H9 (cell line): Measurements from ENCODE around the gene AMMECR1. TPM values are rescaled to one million over a fixed set of nuclear protein-coding genes. Genes with fewer than 3 reads are reported as not detected.

ENCODE experiments used
- DNase-seq: peaks from one replicate; pipeline ENCODE4 v3.0.0-alpha.2; 2017
- H2AFZ ChIP-seq: one replicate; pipeline ENCODE4 v1.6.1; 2013; ENCODE audit warnings: mild to moderate bottlenecking, low read length, control low read depth, moderate library complexity
- H2AK5ac ChIP-seq: 2 replicates; pipeline ENCODE4 v1.6.1; 2013; ENCODE audit warnings: low read length, control low read depth, mixed read lengths; ENCODE audit not compliant: insufficient read length
- H2BK120ac ChIP-seq: one replicate; pipeline ENCODE4 v1.6.1; 2013; ENCODE audit warnings: low read depth, mild to moderate bottlenecking, low read length, control low read depth, inconsistent platforms; ENCODE audit not compliant: poor library complexity, severe bottlenecking
- H2BK12ac ChIP-seq: 2 replicates; pipeline ENCODE4 v1.6.1; 2013; ENCODE audit warnings: low read length, control low read depth, mixed read lengths, low read depth; ENCODE audit not compliant: insufficient read length
- H2BK15ac ChIP-seq: 2 replicates; pipeline ENCODE4 v1.6.1; 2013; ENCODE audit warnings: low read depth, low read length, control low read depth
- H2BK20ac ChIP-seq: one replicate; pipeline ENCODE4 v1.6.1; 2013; ENCODE audit warnings: low read depth, mild to moderate bottlenecking, low read length, control low read depth, inconsistent platforms; ENCODE audit not compliant: poor library complexity, severe bottlenecking
- H2BK5ac ChIP-seq: 2 replicates; pipeline ENCODE4 v1.6.1; 2013; ENCODE audit warnings: low read length, control low read depth, mixed read lengths; ENCODE audit not compliant: insufficient read length
- H3K14ac ChIP-seq: 2 replicates; pipeline ENCODE4 v1.6.1; 2013; ENCODE audit warnings: low read length, control low read depth; ENCODE audit not compliant: insufficient read depth
- H3K18ac ChIP-seq: 2 replicates; pipeline ENCODE4 v1.6.1; 2013; ENCODE audit warnings: low read depth, mild to moderate bottlenecking, mixed read lengths, low read length, control low read depth; ENCODE audit not compliant: insufficient read length
- H3K23ac ChIP-seq: 2 replicates; pipeline ENCODE4 v1.6.1; 2013; ENCODE audit warnings: low read length, control low read depth, mixed read lengths, low read depth; ENCODE audit not compliant: insufficient read length
- H3K23me2 ChIP-seq: 2 replicates; pipeline ENCODE4 v1.6.1; 2013; ENCODE audit warnings: low read depth, mild to moderate bottlenecking, mixed read lengths, low read length, control low read depth; ENCODE audit not compliant: insufficient read length, poor library complexity, severe bottlenecking
- H3K27ac ChIP-seq: 2 replicates; pipeline ENCODE4 v1.5.1; 2013; ENCODE audit warnings: low read length, control low read depth, mixed read lengths, low read depth; ENCODE audit not compliant: insufficient read length
- H3K27me3 ChIP-seq: 2 replicates; pipeline ENCODE4 v1.6.1; 2013; ENCODE audit warnings: low read length, control low read depth, inconsistent platforms; ENCODE audit not compliant: insufficient read depth
- H3K4ac ChIP-seq: 2 replicates; pipeline ENCODE4 v1.6.1; 2013; ENCODE audit warnings: low read depth, mild to moderate bottlenecking, control low read depth, inconsistent platforms, low read length, moderate library complexity
- H3K4me1 ChIP-seq: 2 replicates; pipeline ENCODE4 v1.6.1; 2013; ENCODE audit warnings: low read length, control low read depth, inconsistent platforms; ENCODE audit not compliant: insufficient read depth
- H3K4me2 ChIP-seq: 2 replicates; pipeline ENCODE4 v1.6.1; 2013; ENCODE audit warnings: low read length, control low read depth, mixed read lengths; ENCODE audit not compliant: insufficient read length, insufficient read depth
- H3K56ac ChIP-seq: 2 replicates; pipeline ENCODE4 v1.6.1; 2013; ENCODE audit warnings: low read depth, mild to moderate bottlenecking, mixed read lengths, low read length, control low read depth; ENCODE audit not compliant: insufficient read length
- H3K79me1 ChIP-seq: 2 replicates; pipeline ENCODE4 v1.6.1; 2013; ENCODE audit warnings: low read depth, mild to moderate bottlenecking, moderate library complexity, low read length, control low read depth, inconsistent platforms; ENCODE audit not compliant: insufficient read depth, poor library complexity, severe bottlenecking
- H3K79me2 ChIP-seq: 2 replicates; pipeline ENCODE4 v1.6.1; 2013; ENCODE audit warnings: low read length, control low read depth, inconsistent platforms; ENCODE audit not compliant: insufficient read depth
- H3K9ac ChIP-seq: 2 replicates; pipeline ENCODE4 v1.6.1; 2013; ENCODE audit warnings: low read length, control low read depth, mixed read lengths; ENCODE audit not compliant: insufficient read length; ENCODE audit errors: extremely low read depth
- H3K9me3 ChIP-seq: one replicate; pipeline ENCODE4 v1.6.1; 2013; ENCODE audit warnings: low read depth, low read length, inconsistent platforms; ENCODE audit not compliant: control insufficient read depth
- H3T11ph ChIP-seq: one replicate; pipeline ENCODE4 v1.6.1; 2013; ENCODE audit warnings: mild to moderate bottlenecking, low read length, control low read depth, inconsistent platforms
- H4K20me1 ChIP-seq: one replicate; pipeline ENCODE4 v1.6.1; 2013; ENCODE audit not compliant: control insufficient read depth, insufficient read length, insufficient read depth
- H4K5ac ChIP-seq: 2 replicates; pipeline ENCODE4 v1.6.1; 2013; ENCODE audit warnings: low read depth, mild to moderate bottlenecking, mixed read lengths, low read length, control low read depth; ENCODE audit not compliant: insufficient read length
- H4K8ac ChIP-seq: replicated peaks from 2 replicates; pipeline ENCODE4 v1.6.1; 2013; ENCODE audit warnings: low read length, control low read depth, mixed read lengths, low read depth; ENCODE audit not compliant: insufficient read length
- H4K91ac ChIP-seq: 2 replicates; pipeline ENCODE4 v1.6.1; 2013; ENCODE audit warnings: low read depth, mild to moderate bottlenecking, moderate library complexity, mixed read lengths, low read length, control low read depth; ENCODE audit not compliant: insufficient read length
- H3K27ac Mint-ChIP-seq, 3 experiments: 2 replicates in 2 of 3; 3 replicates in 1 of 3; pipeline ENCODE4 v1.8.0; 2020 to 2021; ENCODE audit warnings: mixed read lengths in 3 of 3, mild to moderate bottlenecking in 1 of 3, moderate library complexity in 1 of 3
- H3K27me3 Mint-ChIP-seq: 2 replicates; pipeline ENCODE4 v1.8.0; 2021; ENCODE audit warnings: low read depth, mild to moderate bottlenecking, moderate library complexity, mixed read lengths
- H3K36me3 Mint-ChIP-seq, 3 experiments: 2 replicates in 2 of 3; 3 replicates in 1 of 3; pipeline ENCODE4 v1.8.0; 2020 to 2021; ENCODE audit warnings: low read depth in 3 of 3, mixed read lengths in 3 of 3; ENCODE audit not compliant: insufficient read depth in 1 of 3
- H3K4me1 Mint-ChIP-seq, 2 experiments: 2 replicates each; pipeline ENCODE4 v1.8.0; 2020; ENCODE audit warnings: mixed read lengths in 2 of 2
- H3K4me3 Mint-ChIP-seq, 2 experiments: 2 replicates in 1 of 2; 3 replicates in 1 of 2; pipeline ENCODE4 v1.8.0; 2020 to 2021; ENCODE audit warnings: mild to moderate bottlenecking in 2 of 2, mixed read lengths in 2 of 2, moderate library complexity in 1 of 2
- H3K9me3 Mint-ChIP-seq, 2 experiments: 2 replicates in 1 of 2; 3 replicates in 1 of 2; pipeline ENCODE4 v1.8.0; 2020; ENCODE audit warnings: mild to moderate bottlenecking in 2 of 2, mixed read lengths in 2 of 2, moderate library complexity in 1 of 2
- WGBS: extraction: QIAGEN DNeasy Blood & Tissue Kit; methylation state at CpG from one replicate; pipeline ENCODE4 v1.1.7; 2013; ENCODE audit warnings: missing lambda C conversion rate, low lambda C conversion rate, mixed read lengths; ENCODE audit not compliant: insufficient read length; ENCODE audit errors: extremely low coverage; 5-methylcytosine and 5-hydroxymethylcytosine counted together
- total RNA-seq: library from RNA; stranded (reverse); gene quantifications from 2 replicates; pipeline ENCODE4 v1.2.1, GENCODE V29; 2021
- TF ChIP-seq, protein P1 (sequence below): fragments of 200-600 bp; sonication (generic); conservative IDR thresholded peaks from 3 replicates; pipeline ENCODE4 v1.8.0; 2021; ENCODE audit warnings: antibody characterized with exemption, mild to moderate bottlenecking

The AMMECR1 gene
- total RNA-seq, 1 experiment from 2014 or later: 28.5 TPM

DNA sequence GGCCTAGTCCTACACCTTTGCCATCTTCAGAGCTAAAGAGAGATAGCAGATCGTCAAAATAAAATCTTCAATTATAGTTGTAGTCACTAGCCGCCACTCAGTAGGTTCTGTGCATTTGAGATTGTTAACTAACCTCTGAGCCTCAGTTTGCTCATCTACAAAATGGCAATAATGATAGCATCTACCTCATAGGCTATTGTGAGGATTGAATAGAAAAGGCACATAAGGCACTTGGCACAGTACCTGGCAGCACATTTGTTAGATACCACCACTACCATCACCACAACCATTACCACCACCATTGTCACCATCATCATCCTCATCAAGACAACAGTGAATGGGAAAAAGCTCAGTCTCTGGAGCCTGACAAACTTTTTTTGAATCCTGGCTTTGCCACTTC is 134.6 kb downstream of the AMMECR1 start:
- H3K4me1 ChIP-seq: peaks cover 4% of the 10 kb centered on the region; the same call in 1 of the 2 replicates
- H3T11ph ChIP-seq: no peak overlapping the region
- peaks cover 6 to 7% of the 10 kb centered on the region in 2 experiments; a peak in 4 of 5 replicates for H3K9me3 Mint-ChIP-seq
- TF ChIP-seq, protein P1, sequence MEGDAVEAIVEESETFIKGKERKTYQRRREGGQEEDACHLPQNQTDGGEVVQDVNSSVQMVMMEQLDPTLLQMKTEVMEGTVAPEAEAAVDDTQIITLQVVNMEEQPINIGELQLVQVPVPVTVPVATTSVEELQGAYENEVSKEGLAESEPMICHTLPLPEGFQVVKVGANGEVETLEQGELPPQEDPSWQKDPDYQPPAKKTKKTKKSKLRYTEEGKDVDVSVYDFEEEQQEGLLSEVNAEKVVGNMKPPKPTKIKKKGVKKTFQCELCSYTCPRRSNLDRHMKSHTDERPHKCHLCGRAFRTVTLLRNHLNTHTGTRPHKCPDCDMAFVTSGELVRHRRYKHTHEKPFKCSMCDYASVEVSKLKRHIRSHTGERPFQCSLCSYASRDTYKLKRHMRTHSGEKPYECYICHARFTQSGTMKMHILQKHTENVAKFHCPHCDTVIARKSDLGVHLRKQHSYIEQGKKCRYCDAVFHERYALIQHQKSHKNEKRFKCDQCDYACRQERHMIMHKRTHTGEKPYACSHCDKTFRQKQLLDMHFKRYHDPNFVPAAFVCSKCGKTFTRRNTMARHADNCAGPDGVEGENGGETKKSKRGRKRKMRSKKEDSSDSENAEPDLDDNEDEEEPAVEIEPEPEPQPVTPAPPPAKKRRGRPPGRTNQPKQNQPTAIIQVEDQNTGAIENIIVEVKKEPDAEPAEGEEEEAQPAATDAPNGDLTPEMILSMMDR: no peak
- no peak overlapping the region for H2BK120ac ChIP-seq
- no peak overlapping the region for H2BK12ac ChIP-seq
- no peak overlapping the region for H3K18ac ChIP-seq
- peak overlapping the region; percentile 26 for H3K56ac ChIP-seq
- H4K20me1 ChIP-seq: no peaks in the 10 kb centered on the region
- no peak overlapping the region for H2AFZ ChIP-seq
- H3K4me2 ChIP-seq: no peak overlapping the region
- WGBS: no CpG with 5 or more reads among the region's 2 CpGs
- no peak overlapping the region for H3K4me3 Mint-ChIP-seq
- no peak overlapping the region for H2AK5ac ChIP-seq
- DNase-seq: no peak
- no peaks in the 10 kb centered on the region for H3K27me3 ChIP-seq
- H3K79me1 ChIP-seq: no peaks in the 10 kb centered on the region
- no peak overlapping the region for H2BK15ac ChIP-seq
- no peak overlapping the region for H2BK5ac ChIP-seq
- H3K9me3 ChIP-seq: no peaks in the 10 kb centered on the region
- no peak overlapping the region for H3K27ac Mint-ChIP-seq
- peaks cover 7 to 16% (median 7%) of the 10 kb centered on the region in 3 experiments; a peak in 6 of 7 replicates for H3K36me3 Mint-ChIP-seq
- H3K9ac ChIP-seq: no peak overlapping the region
- H3K4me1 Mint-ChIP-seq: peaks cover 20 to 26% of the 10 kb centered on the region in 2 experiments
- H3K23me2 ChIP-seq: no peaks in the 10 kb centered on the region
- no peak overlapping the region for H3K27ac ChIP-seq
- no peaks in the 10 kb centered on the region for H3K79me2 ChIP-seq
- H3K27me3 Mint-ChIP-seq: no peaks in the 10 kb centered on the region
- no peak overlapping the region for H3K4ac ChIP-seq
- no peak overlapping the region for H4K5ac ChIP-seq
- H2BK20ac ChIP-seq: no peak overlapping the region
- no peak overlapping the region for H4K8ac ChIP-seq
- H4K91ac ChIP-seq: no peak overlapping the region
- no peak overlapping the region for H3K23ac ChIP-seq
- no peak overlapping the region for H3K14ac ChIP-seq
